Sigmoid colon (tissue), 4 donors: ENCODE data around the gene NCAPH2.

Experiments
- EP300 ChIP-seq, 4 donors: sonication (generic); formaldehyde crosslinking; IDR thresholded peaks; one replicate each; pipeline ENCODE4 v1.6.1; 2017; ENCODE audit warnings: antibody characterized with exemption in 4 of 4
- POLR2A ChIP-seq, 2 donors: fragments of 450-650 bp; IDR thresholded peaks; one replicate each; pipeline ENCODE4 v1.6.1; 2016; ENCODE audit warnings: antibody characterized with exemption in 2 of 2, mild to moderate bottlenecking in 2 of 2, moderate library complexity in 2 of 2
- POLR2AphosphoS5 ChIP-seq, 4 donors: sonication (generic); formaldehyde crosslinking; IDR thresholded peaks; one replicate each; pipeline ENCODE4 v1.6.1; 2017; ENCODE audit warnings: antibody characterized with exemption in 4 of 4
- TF ChIP-seq, protein P1 (sequence below), 4 experiments: fragments of 450-650 bp in 3 of 4; fragments of 200-600 bp in 1 of 4; IDR thresholded peaks; one replicate each; pipeline ENCODE4 v1.5.1; 2016 to 2019; ENCODE audit warnings: antibody characterized with exemption in 4 of 4, mild to moderate bottlenecking in 3 of 4, moderate library complexity in 2 of 4

DNA sequence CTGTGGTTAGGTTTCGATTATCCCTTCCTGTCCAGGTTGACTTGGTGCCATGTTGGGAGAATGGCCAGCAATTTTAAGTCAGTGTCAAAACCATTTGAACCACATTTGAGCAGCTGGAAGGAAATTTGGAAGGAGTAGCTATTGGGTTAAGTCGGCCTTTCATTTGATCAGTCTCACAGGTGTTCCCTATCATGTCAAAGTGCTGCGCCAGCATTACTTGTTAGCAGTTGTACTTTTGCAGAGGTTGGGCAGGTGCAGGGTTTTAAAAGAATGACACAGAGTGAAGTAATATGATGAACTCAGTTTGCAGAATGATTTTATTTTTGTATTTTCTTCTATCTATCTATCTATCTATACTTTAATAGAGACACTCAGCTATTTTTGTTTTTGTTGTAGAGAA, 28.2 kb downstream of the NCAPH2 start:
- TF ChIP-seq, protein P1, sequence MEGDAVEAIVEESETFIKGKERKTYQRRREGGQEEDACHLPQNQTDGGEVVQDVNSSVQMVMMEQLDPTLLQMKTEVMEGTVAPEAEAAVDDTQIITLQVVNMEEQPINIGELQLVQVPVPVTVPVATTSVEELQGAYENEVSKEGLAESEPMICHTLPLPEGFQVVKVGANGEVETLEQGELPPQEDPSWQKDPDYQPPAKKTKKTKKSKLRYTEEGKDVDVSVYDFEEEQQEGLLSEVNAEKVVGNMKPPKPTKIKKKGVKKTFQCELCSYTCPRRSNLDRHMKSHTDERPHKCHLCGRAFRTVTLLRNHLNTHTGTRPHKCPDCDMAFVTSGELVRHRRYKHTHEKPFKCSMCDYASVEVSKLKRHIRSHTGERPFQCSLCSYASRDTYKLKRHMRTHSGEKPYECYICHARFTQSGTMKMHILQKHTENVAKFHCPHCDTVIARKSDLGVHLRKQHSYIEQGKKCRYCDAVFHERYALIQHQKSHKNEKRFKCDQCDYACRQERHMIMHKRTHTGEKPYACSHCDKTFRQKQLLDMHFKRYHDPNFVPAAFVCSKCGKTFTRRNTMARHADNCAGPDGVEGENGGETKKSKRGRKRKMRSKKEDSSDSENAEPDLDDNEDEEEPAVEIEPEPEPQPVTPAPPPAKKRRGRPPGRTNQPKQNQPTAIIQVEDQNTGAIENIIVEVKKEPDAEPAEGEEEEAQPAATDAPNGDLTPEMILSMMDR (IDR thresholded peaks at IDR 0.05): no peak
- TF ChIP-seq POLR2AphosphoS5 (IDR thresholded peaks at IDR 0.05): no peak
- no peak for TF ChIP-seq POLR2A (IDR thresholded peaks at IDR 0.05)
- TF ChIP-seq EP300 (IDR thresholded peaks at IDR 0.05): no peak
